ENCODE results near the gene LONRF3. TPM values are rescaled to one million over a fixed set of nuclear protein-coding genes. Genes with fewer than 3 reads are reported as not detected.

LONRF3 gene
- polyA plus RNA-seq, 1 donor (not counting 4 experiments of a cell fraction or from before 2014, with no cell fraction given), result not detected

DNA sequence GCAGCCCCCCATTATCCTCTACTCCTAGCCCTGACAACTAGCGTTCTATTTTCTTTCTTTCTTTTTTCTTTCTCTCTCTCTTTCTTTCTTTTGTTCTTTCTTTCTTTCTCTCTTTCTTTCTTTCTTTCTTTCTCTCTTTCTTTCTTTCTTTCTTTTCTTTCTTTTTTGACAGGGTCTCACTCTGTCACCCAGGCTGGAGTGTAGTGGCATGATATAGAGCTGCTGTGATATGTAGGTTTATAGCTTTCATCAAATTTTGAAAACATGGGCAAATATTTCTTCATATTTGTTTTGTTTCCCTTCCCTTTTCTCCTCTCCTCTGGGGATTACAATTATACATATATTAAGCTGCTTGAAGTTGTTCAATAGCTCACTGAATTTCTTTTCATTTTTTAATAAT, 39.1 kb upstream of the LONRF3 start:
- Histone ChIP-seq H3K9me1 (ENCODE audit: control insufficient read depth, extremely low read depth, insufficient read depth, low read length) (no peaks in the 10 kb centered on the region), H3K27me3 (ENCODE audit: control insufficient read depth, extremely low read depth, insufficient read depth, low read length) (no peaks in the 10 kb centered on the region), H3K9ac (ENCODE audit: control insufficient read depth, extremely low read depth, insufficient read depth, low read length) (no peak overlapping the region), H3K4me1 (ENCODE audit: control insufficient read depth, extremely low read depth, insufficient read depth, low read length) (no peaks in the 10 kb centered on the region), H2AFZ (ENCODE audit: control insufficient read depth, low read length) (no peak overlapping the region), H3K27ac (ENCODE audit: control insufficient read depth, insufficient read depth, low read length) (no peak overlapping the region), H3K9me3 (ENCODE audit: control insufficient read depth, low read depth, low read length) (no peaks in the 10 kb centered on the region), H3K4me2 (ENCODE audit: control insufficient read depth, extremely low read depth, insufficient read depth, low read depth, low read length) (no peak overlapping the region), H3K36me3 (ENCODE audit: control insufficient read depth in 2 of 2, extremely low read depth in 1 of 2, insufficient read depth in 2 of 2, low read length in 2 of 2) (no peaks in the 10 kb centered on the region), H3K4me3 (ENCODE audit: control insufficient read depth in 2 of 3, extremely low read depth in 1 of 3, insufficient read depth in 2 of 3, low read depth in 1 of 3, low read length in 3 of 3) (no peak overlapping the region), H3K79me2 (ENCODE audit: control insufficient read depth, insufficient read depth, low read length) (no peaks in the 10 kb centered on the region), H4K20me1 (ENCODE audit: control insufficient read depth, extremely low read depth, insufficient read depth, low read length) (no peaks in the 10 kb centered on the region)
- TF ChIP-seq, protein P1, sequence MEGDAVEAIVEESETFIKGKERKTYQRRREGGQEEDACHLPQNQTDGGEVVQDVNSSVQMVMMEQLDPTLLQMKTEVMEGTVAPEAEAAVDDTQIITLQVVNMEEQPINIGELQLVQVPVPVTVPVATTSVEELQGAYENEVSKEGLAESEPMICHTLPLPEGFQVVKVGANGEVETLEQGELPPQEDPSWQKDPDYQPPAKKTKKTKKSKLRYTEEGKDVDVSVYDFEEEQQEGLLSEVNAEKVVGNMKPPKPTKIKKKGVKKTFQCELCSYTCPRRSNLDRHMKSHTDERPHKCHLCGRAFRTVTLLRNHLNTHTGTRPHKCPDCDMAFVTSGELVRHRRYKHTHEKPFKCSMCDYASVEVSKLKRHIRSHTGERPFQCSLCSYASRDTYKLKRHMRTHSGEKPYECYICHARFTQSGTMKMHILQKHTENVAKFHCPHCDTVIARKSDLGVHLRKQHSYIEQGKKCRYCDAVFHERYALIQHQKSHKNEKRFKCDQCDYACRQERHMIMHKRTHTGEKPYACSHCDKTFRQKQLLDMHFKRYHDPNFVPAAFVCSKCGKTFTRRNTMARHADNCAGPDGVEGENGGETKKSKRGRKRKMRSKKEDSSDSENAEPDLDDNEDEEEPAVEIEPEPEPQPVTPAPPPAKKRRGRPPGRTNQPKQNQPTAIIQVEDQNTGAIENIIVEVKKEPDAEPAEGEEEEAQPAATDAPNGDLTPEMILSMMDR (optimal IDR thresholded peaks at IDR 0.05 in 1 of 3, IDR thresholded peaks at IDR 0.05 in 1 of 3, conservative IDR thresholded peaks at IDR 0.05 in 1 of 3; ENCODE audit: extremely low read depth in 1 of 3, insufficient read depth in 2 of 3, low read length in 3 of 3), result no peak
- TF ChIP-seq EZH2 (IDR thresholded peaks at IDR 0.05; ENCODE audit: low read length), result no peak
- dilution Hi-C loops (cut with MboI; ENCODE audit: extremely low pct_ligation_motif_present, low sequenced_read_pairs), result no loop called here
- no peak for FAIRE-seq
- no peak for DNase-seq (ENCODE audit: low read depth, low spot score)

DNA sequence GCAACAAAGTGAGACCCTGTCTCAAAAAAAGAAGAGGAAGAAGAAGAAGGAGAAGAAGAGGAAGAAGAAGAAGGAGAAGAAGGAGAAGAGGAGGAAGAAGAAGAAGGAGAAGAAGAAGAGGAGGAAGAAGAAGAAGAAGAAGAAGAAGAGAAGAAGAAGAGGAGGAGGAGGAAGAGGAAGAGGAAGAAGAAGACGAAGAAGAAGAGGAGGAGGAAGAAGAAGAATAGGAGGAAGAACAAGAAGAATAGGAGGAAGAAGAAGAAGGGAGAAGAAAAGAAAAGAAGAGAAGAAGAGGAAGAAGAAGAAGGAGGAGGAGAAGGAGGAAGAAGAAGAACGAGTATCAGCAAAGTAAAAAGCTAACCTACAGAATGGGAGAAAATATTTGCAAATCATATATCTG, 33.3 kb upstream of the LONRF3 start:
- Histone ChIP-seq H2AFZ (ENCODE audit: control insufficient read depth, low read length) (no peak overlapping the region), H3K36me3 (ENCODE audit: control insufficient read depth in 2 of 2, extremely low read depth in 1 of 2, insufficient read depth in 2 of 2, low read length in 2 of 2) (no peaks in the 10 kb centered on the region), H3K4me2 (ENCODE audit: control insufficient read depth, extremely low read depth, insufficient read depth, low read depth, low read length) (no peak overlapping the region), H3K4me3 (ENCODE audit: control insufficient read depth in 2 of 3, extremely low read depth in 1 of 3, insufficient read depth in 2 of 3, low read depth in 1 of 3, low read length in 3 of 3) (no peak overlapping the region), H3K9me3 (ENCODE audit: control insufficient read depth, low read depth, low read length) (no peaks in the 10 kb centered on the region), H4K20me1 (ENCODE audit: control insufficient read depth, extremely low read depth, insufficient read depth, low read length) (no peaks in the 10 kb centered on the region), H3K9me1 (ENCODE audit: control insufficient read depth, extremely low read depth, insufficient read depth, low read length) (no peaks in the 10 kb centered on the region), H3K27me3 (ENCODE audit: control insufficient read depth, extremely low read depth, insufficient read depth, low read length) (no peaks in the 10 kb centered on the region), H3K4me1 (ENCODE audit: control insufficient read depth, extremely low read depth, insufficient read depth, low read length) (no peaks in the 10 kb centered on the region), H3K79me2 (ENCODE audit: control insufficient read depth, insufficient read depth, low read length) (no peaks in the 10 kb centered on the region), H3K9ac (ENCODE audit: control insufficient read depth, extremely low read depth, insufficient read depth, low read length) (no peak overlapping the region), H3K27ac (ENCODE audit: control insufficient read depth, insufficient read depth, low read length) (no peak overlapping the region)
- no peak for DNase-seq (ENCODE audit: low read depth, low spot score)
- dilution Hi-C loops (cut with MboI; ENCODE audit: extremely low pct_ligation_motif_present, low sequenced_read_pairs), result no loop called here
- TF ChIP-seq EZH2 (IDR thresholded peaks at IDR 0.05; ENCODE audit: low read length), result no peak
- TF ChIP-seq, protein P1 (optimal IDR thresholded peaks at IDR 0.05 in 1 of 3, IDR thresholded peaks at IDR 0.05 in 1 of 3, conservative IDR thresholded peaks at IDR 0.05 in 1 of 3; ENCODE audit: extremely low read depth in 1 of 3, insufficient read depth in 2 of 3, low read length in 3 of 3), result no peak
- no peak for FAIRE-seq
